ENCODE results near the gene RYR1. TPM values are rescaled to one million over a fixed set of nuclear protein-coding genes. Genes with fewer than 3 reads are reported as not detected.

The RYR1 gene
- polyA plus RNA-seq, 1 of the 3 experiments (the other 2 are of a cell fraction) = under 0.01 TPM

- no peaks in the 10 kb centered on the region for H3F3A ChIP-seq (replicated peaks; ENCODE audit: insufficient read depth)
- POLR2A ChIA-PET = no interaction called here
These were observed 83.3 kb downstream of the RYR1 start for GRCh38 chr19:38516802-38517201.

DNA sequence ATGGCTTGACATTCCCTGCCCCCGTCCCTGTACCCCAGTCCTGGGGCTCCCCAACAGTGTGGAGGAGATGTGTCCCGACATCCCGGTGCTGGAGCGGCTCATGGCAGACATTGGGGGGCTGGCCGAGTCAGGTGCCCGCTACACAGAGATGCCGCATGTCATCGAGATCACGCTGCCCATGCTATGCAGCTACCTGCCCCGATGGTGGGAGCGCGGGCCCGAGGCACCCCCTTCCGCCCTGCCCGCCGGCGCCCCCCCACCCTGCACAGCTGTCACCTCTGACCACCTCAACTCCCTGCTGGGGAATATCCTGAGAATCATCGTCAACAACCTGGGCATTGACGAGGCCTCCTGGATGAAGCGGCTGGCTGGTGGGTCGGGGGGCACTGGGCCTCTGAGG, 83.8 kb downstream of the RYR1 start:
- Histone ChIP-seq H3K27ac (ENCODE audit: low read depth in 2 of 2, low read length in 1 of 2) (no peak overlapping the region), H3K4me2 (no peak overlapping the region), H3K79me2 (ENCODE audit: insufficient read depth) (no peaks in the 10 kb centered on the region), H3K9ac (no peak overlapping the region), H3K9me3 (no peaks in the 10 kb centered on the region), H3K27me3 (ENCODE audit: insufficient read depth) (no peaks in the 10 kb centered on the region; the same call in 1 of the 2 replicates), H3F3A (replicated peaks; ENCODE audit: insufficient read depth) (no peaks in the 10 kb centered on the region), H3K9me2 (no peaks in the 10 kb centered on the region), H3K4me3 (ENCODE audit: low read depth in 2 of 2, low read length in 1 of 2) (no peak overlapping the region), H4K20me1 (ENCODE audit: insufficient read depth) (no peaks in the 10 kb centered on the region), H3K4me1 (ENCODE audit: control insufficient read depth in 1 of 2, insufficient read depth in 2 of 2, low read depth in 1 of 2, low read length in 1 of 2) (peaks cover 0 to 3% of the 10 kb centered on the region in 2 experiments; a peak in 1 of 4 replicates), H2AFZ (ENCODE audit: low read depth) (no peak overlapping the region), H3K36me3 (replicated peaks in 1 of 2; ENCODE audit: control insufficient read depth in 1 of 2, insufficient read depth in 2 of 2, low read length in 1 of 2) (no peaks in the 10 kb centered on the region)
- no peak for DNase-seq
- 37% methylated on average over 2 of the region's 21 CpGs for WGBS (ENCODE audit: low lambda C conversion rate)
- CTCF ChIA-PET = interaction anchor here (1.5 to 5.3 kb wide), 2 partner anchors 115 to 120 kb away, joined by 5 to 73 read pairs; partner anchors contain the start of gene FAM98C
- POLR2A ChIA-PET = no interaction called here
- no peak for TF ChIP-seq USF1 (IDR thresholded peaks at IDR 0.05; ENCODE audit: borderline replicate concordance, low read depth)
- TF ChIP-seq, protein P1, sequence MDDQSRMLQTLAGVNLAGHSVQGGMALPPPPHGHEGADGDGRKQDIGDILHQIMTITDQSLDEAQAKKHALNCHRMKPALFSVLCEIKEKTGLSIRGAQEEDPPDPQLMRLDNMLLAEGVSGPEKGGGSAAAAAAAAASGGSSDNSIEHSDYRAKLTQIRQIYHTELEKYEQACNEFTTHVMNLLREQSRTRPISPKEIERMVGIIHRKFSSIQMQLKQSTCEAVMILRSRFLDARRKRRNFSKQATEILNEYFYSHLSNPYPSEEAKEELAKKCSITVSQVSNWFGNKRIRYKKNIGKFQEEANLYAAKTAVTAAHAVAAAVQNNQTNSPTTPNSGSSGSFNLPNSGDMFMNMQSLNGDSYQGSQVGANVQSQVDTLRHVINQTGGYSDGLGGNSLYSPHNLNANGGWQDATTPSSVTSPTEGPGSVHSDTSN (IDR thresholded peaks at IDR 0.05) = no peak
- TF ChIP-seq POLR2AphosphoS5 (IDR thresholded peaks at IDR 0.05; ENCODE audit: low read depth, low read length) = no peak
- no peak for TF ChIP-seq JUND (IDR thresholded peaks at IDR 0.05)
- TF ChIP-seq, protein P2, sequence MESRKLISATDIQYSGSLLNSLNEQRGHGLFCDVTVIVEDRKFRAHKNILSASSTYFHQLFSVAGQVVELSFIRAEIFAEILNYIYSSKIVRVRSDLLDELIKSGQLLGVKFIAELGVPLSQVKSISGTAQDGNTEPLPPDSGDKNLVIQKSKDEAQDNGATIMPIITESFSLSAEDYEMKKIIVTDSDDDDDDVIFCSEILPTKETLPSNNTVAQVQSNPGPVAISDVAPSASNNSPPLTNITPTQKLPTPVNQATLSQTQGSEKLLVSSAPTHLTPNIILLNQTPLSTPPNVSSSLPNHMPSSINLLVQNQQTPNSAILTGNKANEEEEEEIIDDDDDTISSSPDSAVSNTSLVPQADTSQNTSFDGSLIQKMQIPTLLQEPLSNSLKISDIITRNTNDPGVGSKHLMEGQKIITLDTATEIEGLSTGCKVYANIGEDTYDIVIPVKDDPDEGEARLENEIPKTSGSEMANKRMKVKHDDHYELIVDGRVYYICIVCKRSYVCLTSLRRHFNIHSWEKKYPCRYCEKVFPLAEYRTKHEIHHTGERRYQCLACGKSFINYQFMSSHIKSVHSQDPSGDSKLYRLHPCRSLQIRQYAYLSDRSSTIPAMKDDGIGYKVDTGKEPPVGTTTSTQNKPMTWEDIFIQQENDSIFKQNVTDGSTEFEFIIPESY (IDR thresholded peaks at IDR 0.05; ENCODE audit: borderline replicate concordance, low read depth) = no peak
- no peak for TF ChIP-seq GABPA (IDR thresholded peaks at IDR 0.05; ENCODE audit: low read depth)
- TF ChIP-seq MEF2A (IDR thresholded peaks at IDR 0.05; ENCODE audit: borderline replicate concordance, low read depth) = no peak
- no peak for TF ChIP-seq RFX5 (IDR thresholded peaks at IDR 0.05; ENCODE audit: low read length)
- TF ChIP-seq RXRA (IDR thresholded peaks at IDR 0.05; ENCODE audit: borderline replicate concordance, low read depth) = no peak
- no peak for TF ChIP-seq TEAD4 (IDR thresholded peaks at IDR 0.05; ENCODE audit: borderline replicate concordance, insufficient read depth)
- no peak for TF ChIP-seq GATA2 (CRISPR knock-in tag; IDR thresholded peaks at IDR 0.05)

More at GRCh38 chr19:38516802-38517201, 83.3 kb downstream of the RYR1 start:
- CTCF ChIA-PET = interaction anchor here (0.6 to 5.3 kb wide), 6 partner anchors 12 to 414 kb away, joined by 3 to 73 read pairs (median 4); partner anchors contain the start of genes FAM98C, MRPS12 and SARS2
- Histone ChIP-seq H3K9ac (no peak overlapping the region), H3K4me1 (ENCODE audit: control insufficient read depth in 1 of 2, insufficient read depth in 2 of 2, low read depth in 1 of 2, low read length in 1 of 2) (peaks cover 0 to 3% of the 10 kb centered on the region in 2 experiments; a peak in 1 of 4 replicates), H2AFZ (ENCODE audit: low read depth) (no peak overlapping the region), H3K9me2 (no peaks in the 10 kb centered on the region), H4K20me1 (ENCODE audit: insufficient read depth) (no peaks in the 10 kb centered on the region), H3K36me3 (replicated peaks in 1 of 2; ENCODE audit: control insufficient read depth in 1 of 2, insufficient read depth in 2 of 2, low read length in 1 of 2) (no peaks in the 10 kb centered on the region), H3K4me3 (ENCODE audit: low read depth in 2 of 2, low read length in 1 of 2) (no peak overlapping the region), H3K27ac (ENCODE audit: low read depth in 2 of 2, low read length in 1 of 2) (no peak overlapping the region), H3K9me3 (no peaks in the 10 kb centered on the region), H3K4me2 (no peak overlapping the region), H3K27me3 (ENCODE audit: insufficient read depth) (no peaks in the 10 kb centered on the region; the same call in 1 of the 2 replicates), H3K79me2 (ENCODE audit: insufficient read depth) (no peaks in the 10 kb centered on the region)
- 78% methylated on average over 6 of the region's 6 CpGs for WGBS (ENCODE audit: low lambda C conversion rate)
- no peak for TF ChIP-seq RXRA (IDR thresholded peaks at IDR 0.05; ENCODE audit: borderline replicate concordance, low read depth)
- TF ChIP-seq NRF1 (IDR thresholded peaks at IDR 0.05; ENCODE audit: low read depth, low read length) = no peak
- no peak for TF ChIP-seq SIN3A (IDR thresholded peaks at IDR 0.05; ENCODE audit: borderline replicate concordance, low read depth, low read length)
- no peak for TF ChIP-seq YY1 (IDR thresholded peaks at IDR 0.05; ENCODE audit: low read depth)
- TF ChIP-seq EP300 (IDR thresholded peaks at IDR 0.05; ENCODE audit: borderline replicate concordance in 1 of 2, low read depth in 1 of 2, low read length in 1 of 2) = no peak
- TF ChIP-seq FOXM1 (IDR thresholded peaks at IDR 0.05; ENCODE audit: low read depth) = no peak
- no peak for TF ChIP-seq USF2 (IDR thresholded peaks at IDR 0.05; ENCODE audit: borderline replicate concordance, low read depth, low read length)
- TF ChIP-seq, protein P1 (IDR thresholded peaks at IDR 0.05) = no peak
- TF ChIP-seq EZH2phosphoT487 (IDR thresholded peaks at IDR 0.05; ENCODE audit: borderline replicate concordance, low read depth) = no peak
- TF ChIP-seq SMC3 (IDR thresholded peaks at IDR 0.05; ENCODE audit: low read depth, low read length) = no peak
- no peak for TF ChIP-seq TCF12 (IDR thresholded peaks at IDR 0.05)
- TF ChIP-seq FOSL2 (IDR thresholded peaks at IDR 0.05; ENCODE audit: borderline replicate concordance, low read depth) = no peak
- no peak for TF ChIP-seq MXI1 (IDR thresholded peaks at IDR 0.05; ENCODE audit: low read depth, low read length)
- no peak for DNase-seq

All from SK-N-SH (cell line).